Smooth muscle cell (in vitro differentiated cells): ENCODE results near the gene HERC4. TPM values are rescaled to one million over a fixed set of nuclear protein-coding genes. Genes with fewer than 3 reads are reported as not detected.

Experiments
- DNase-seq: peaks from one replicate; lab custom pipeline; 2025; ENCODE audit not compliant: unreplicated experiment; lab: John Stamatoyannopoulos, UW
- H2AFZ ChIP-seq: fragments of 200-600 bp; sonication (generic); 2 replicates; pipeline ENCODE4 v1.6.0; 2016; ENCODE audit warnings: antibody characterized with exemption, low read depth, mild to moderate bottlenecking
- H3F3A ChIP-seq: fragments of 200-600 bp; sonication (generic); 2 replicates; pipeline ENCODE4 v1.6.0; 2017; ENCODE audit warnings: antibody characterized with exemption, low read depth
- H3K27ac ChIP-seq: fragments of 200-600 bp; sonication (generic); 2 replicates; pipeline ENCODE4 v1.5.1; 2016; ENCODE audit warnings: low read depth, mild to moderate bottlenecking
- H3K27me3 ChIP-seq: fragments of 200-600 bp; sonication (generic); 2 replicates; pipeline ENCODE4 v1.6.1; 2016; ENCODE audit warnings: low read depth, mild to moderate bottlenecking
- H3K36me3 ChIP-seq: fragments of 200-600 bp; sonication (generic); 2 replicates; pipeline ENCODE4 v1.5.1; 2016; ENCODE audit warnings: low read depth
- H3K4me1 ChIP-seq: fragments of 200-600 bp; sonication (generic); 2 replicates; pipeline ENCODE4 v1.5.1; 2016; ENCODE audit warnings: low read depth
- H3K4me2 ChIP-seq: fragments of 200-600 bp; sonication (generic); 2 replicates; pipeline ENCODE4 v1.6.0; 2016; ENCODE audit warnings: mild to moderate bottlenecking
- H3K4me3 ChIP-seq: fragments of 200-600 bp; sonication (generic); 2 replicates; pipeline ENCODE4 v1.5.1; 2016; ENCODE audit warnings: mild to moderate bottlenecking
- H3K79me2 ChIP-seq: fragments of 200-600 bp; sonication (generic); 2 replicates; pipeline ENCODE4 v1.6.0; 2016; ENCODE audit warnings: low read depth, mild to moderate bottlenecking
- H3K9ac ChIP-seq: fragments of 200-600 bp; sonication (generic); 2 replicates; pipeline ENCODE4 v1.6.0; 2016; ENCODE audit warnings: low read depth
- H3K9me3 ChIP-seq: fragments of 200-600 bp; sonication (generic); replicated peaks from 2 replicates; pipeline ENCODE4 v1.5.1; 2016; ENCODE audit warnings: low read depth
- H4K20me1 ChIP-seq: fragments of 200-600 bp; sonication (generic); 2 replicates; pipeline ENCODE4 v1.6.0; 2016; ENCODE audit warnings: low read depth
- CTCF ChIP-seq: fragments of 200-600 bp; sonication (generic); IDR thresholded peaks from 2 replicates; pipeline ENCODE4 v1.5.1; 2017; ENCODE audit warnings: borderline replicate concordance, mild to moderate bottlenecking, antibody characterized with exemption; ENCODE audit not compliant: insufficient read depth, poor library complexity, severe bottlenecking
- WGBS: methylation state at CpG from one replicate; pipeline ENCODE4 v1.1.7; 2016; ENCODE audit warnings: low lambda C conversion rate; 5-methylcytosine and 5-hydroxymethylcytosine counted together
- polyA plus RNA-seq: library from polyadenylated mRNA; unstranded; fragments of >200 nt; fragmentation: Nextera tagmentation; extraction: Ambion mirVana; gene quantifications from 2 replicates; pipeline ENCODE4 v1.2.1, GENCODE V29; 2016
- total RNA-seq: library from RNA; depleted of rRNA; stranded (reverse); fragments of >200 nt; gene quantifications from 2 replicates; pipeline ENCODE4 v1.2.3, GENCODE V29; 2014

The HERC4 gene
- total and polyA plus RNA-seq, 2 experiments from 2014 or later = 19.5 to 41.2 TPM

DNA sequence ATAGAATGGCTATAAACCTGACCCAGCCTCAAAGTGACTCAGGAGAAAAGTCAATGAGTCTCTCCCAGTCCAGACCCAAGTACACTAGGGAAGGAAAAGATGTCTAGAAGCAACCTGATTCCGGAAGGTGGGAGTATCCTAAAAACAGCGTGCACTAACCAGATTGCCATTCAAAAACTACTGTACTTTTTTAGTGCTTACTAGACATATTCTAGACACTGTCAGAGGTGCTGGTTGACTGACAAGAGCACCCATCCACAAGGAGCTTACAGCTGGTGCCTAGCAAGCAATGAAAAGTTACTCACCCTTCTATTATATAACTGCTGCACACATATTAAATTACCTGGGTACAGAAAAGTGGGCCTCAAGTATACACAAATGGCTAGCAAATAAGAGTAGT is 109.6 kb downstream of the HERC4 start:
- Histone ChIP-seq H3K27me3 (no peaks in the 10 kb centered on the region), H3K9ac (no peak overlapping the region), H3K36me3 (peaks cover 12% of the 10 kb centered on the region), H3K4me3 (no peak overlapping the region), H3K79me2 (peaks cover 6% of the 10 kb centered on the region), H2AFZ (no peak overlapping the region), H3K4me1 (no peaks in the 10 kb centered on the region), H3F3A (no peaks in the 10 kb centered on the region), H3K4me2 (no peak overlapping the region), H3K9me3 (no peaks in the 10 kb centered on the region), H3K27ac (no peak overlapping the region), H4K20me1 (no peaks in the 10 kb centered on the region)
- no peak for DNase-seq
- no peak for TF ChIP-seq CTCF
- WGBS = 96% methylated on average over 2 of the region's 2 CpGs

- no peak overlapping the region for H3K9ac ChIP-seq
- H3K36me3 ChIP-seq = peaks cover 2% of the 10 kb centered on the region
- no peak overlapping the region for H3K4me3 ChIP-seq
- no peaks in the 10 kb centered on the region for H3K4me1 ChIP-seq
- no peaks in the 10 kb centered on the region for H4K20me1 ChIP-seq
- TF ChIP-seq CTCF = no peak
- H3K27me3 ChIP-seq = no peaks in the 10 kb centered on the region
- no peak overlapping the region for H2AFZ ChIP-seq
- no peaks in the 10 kb centered on the region for H3F3A ChIP-seq
- H3K27ac ChIP-seq = no peak overlapping the region
- H3K79me2 ChIP-seq = no peaks in the 10 kb centered on the region
- H3K4me2 ChIP-seq = no peak overlapping the region
- H3K9me3 ChIP-seq = no peaks in the 10 kb centered on the region
- whole genome bisulfite sequencing = 96% methylated on average over 8 of the region's 8 CpGs
- DNase-seq = no peak
Observed at GRCh38 chr10:67959839-67960476, 115.1 kb downstream of the HERC4 start.

- Histone ChIP-seq H3K79me2 (no peaks in the 10 kb centered on the region), H4K20me1 (no peaks in the 10 kb centered on the region), H3K36me3 (peaks cover 8% of the 10 kb centered on the region), H3K9ac (no peak overlapping the region), H3K27ac (no peak overlapping the region), H3F3A (no peaks in the 10 kb centered on the region), H3K4me1 (no peaks in the 10 kb centered on the region), H2AFZ (no peak overlapping the region), H3K4me3 (no peak overlapping the region), H3K4me2 (no peak overlapping the region), H3K9me3 (no peaks in the 10 kb centered on the region), H3K27me3 (no peaks in the 10 kb centered on the region)
- DNase-seq = no peak
- TF ChIP-seq CTCF = no peak
- 97% methylated on average over 6 of the region's 6 CpGs for WGBS
Observed at GRCh38 chr10:67955614-67956013, 119.5 kb downstream of the HERC4 start.

DNA sequence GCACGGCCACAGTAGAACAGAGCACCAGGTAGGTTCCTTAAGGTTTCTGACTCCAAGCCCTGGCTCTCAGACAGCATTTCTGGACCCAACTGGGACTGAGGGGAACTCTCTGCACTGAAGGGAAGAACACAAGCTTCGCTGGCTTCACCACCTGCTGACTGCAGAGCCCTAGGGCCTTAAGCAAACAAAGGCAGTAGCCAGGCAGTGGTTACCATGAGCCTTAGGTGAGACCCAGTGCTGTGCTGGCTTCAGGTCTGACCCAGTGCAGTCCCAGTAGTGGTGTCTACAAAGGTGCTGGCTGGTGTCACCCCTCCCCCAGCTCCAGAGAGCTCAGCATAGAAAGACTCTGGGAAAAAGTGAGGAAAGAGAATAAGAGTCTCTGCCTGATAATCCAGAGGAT is 131.2 kb downstream of the HERC4 start:
- Histone ChIP-seq H3F3A (no peaks in the 10 kb centered on the region), H3K27me3 (no peaks in the 10 kb centered on the region), H2AFZ (no peak overlapping the region), H4K20me1 (peaks cover 5% of the 10 kb centered on the region), H3K4me2 (no peak overlapping the region), H3K36me3 (peaks cover 33% of the 10 kb centered on the region), H3K27ac (no peak overlapping the region), H3K9me3 (peaks cover 3% of the 10 kb centered on the region), H3K4me1 (no peaks in the 10 kb centered on the region), H3K9ac (no peak overlapping the region), H3K79me2 (no peaks in the 10 kb centered on the region), H3K4me3 (no peak overlapping the region)
- TF ChIP-seq CTCF = no peak
- 93% methylated on average over 2 of the region's 2 CpGs for WGBS
- DNase-seq = no peak
